Body of pancreas (tissue), 4 donors: ENCODE data around the gene FTCD.

Source experiments
- POLR2A ChIP-seq, 3 donors: fragments of 450-650 bp; IDR thresholded peaks; one replicate each; pipeline ENCODE4 v1.6.1; 2016; ENCODE audit warnings: antibody characterized with exemption in 3 of 3, mild to moderate bottlenecking in 2 of 3
- TF ChIP-seq, protein P1 (sequence below), 7 experiments: fragments of 450-650 bp in 4 of 7; fragments of 200-600 bp in 3 of 7; sonication (generic) in 3 of 7; IDR thresholded peaks; one replicate each; pipeline ENCODE4 v1.5.1; 2016 to 2019; ENCODE audit warnings: antibody characterized with exemption in 7 of 7

DNA sequence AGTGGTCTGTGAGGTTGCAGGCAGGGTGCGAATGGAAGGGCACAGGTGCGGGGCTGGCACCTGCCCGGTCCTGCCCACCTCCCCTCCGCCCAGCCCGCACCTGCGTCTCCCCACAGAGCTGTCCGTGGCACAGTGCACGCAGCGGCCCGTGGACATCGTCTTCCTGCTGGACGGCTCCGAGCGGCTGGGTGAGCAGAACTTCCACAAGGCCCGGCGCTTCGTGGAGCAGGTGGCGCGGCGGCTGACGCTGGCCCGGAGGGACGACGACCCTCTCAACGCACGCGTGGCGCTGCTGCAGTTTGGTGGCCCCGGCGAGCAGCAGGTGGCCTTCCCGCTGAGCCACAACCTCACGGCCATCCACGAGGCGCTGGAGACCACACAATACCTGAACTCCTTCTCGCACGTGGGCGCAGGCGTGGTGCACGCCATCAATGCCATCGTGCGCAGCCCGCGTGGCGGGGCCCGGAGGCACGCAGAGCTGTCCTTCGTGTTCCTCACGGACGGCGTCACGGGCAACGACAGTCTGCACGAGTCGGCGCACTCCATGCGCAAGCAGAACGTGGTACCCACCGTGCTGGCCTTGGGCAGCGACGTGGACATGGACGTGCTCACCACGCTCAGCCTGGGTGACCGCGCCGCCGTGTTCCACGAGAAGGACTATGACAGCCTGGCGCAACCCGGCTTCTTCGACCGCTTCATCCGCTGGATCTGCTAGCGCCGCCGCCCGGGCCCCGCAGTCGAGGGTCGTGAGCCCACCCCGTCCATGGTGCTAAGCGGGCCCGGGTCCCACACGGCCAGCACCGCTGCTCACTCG lies 23.3 kb downstream of the FTCD start:
- TF ChIP-seq, protein P1, sequence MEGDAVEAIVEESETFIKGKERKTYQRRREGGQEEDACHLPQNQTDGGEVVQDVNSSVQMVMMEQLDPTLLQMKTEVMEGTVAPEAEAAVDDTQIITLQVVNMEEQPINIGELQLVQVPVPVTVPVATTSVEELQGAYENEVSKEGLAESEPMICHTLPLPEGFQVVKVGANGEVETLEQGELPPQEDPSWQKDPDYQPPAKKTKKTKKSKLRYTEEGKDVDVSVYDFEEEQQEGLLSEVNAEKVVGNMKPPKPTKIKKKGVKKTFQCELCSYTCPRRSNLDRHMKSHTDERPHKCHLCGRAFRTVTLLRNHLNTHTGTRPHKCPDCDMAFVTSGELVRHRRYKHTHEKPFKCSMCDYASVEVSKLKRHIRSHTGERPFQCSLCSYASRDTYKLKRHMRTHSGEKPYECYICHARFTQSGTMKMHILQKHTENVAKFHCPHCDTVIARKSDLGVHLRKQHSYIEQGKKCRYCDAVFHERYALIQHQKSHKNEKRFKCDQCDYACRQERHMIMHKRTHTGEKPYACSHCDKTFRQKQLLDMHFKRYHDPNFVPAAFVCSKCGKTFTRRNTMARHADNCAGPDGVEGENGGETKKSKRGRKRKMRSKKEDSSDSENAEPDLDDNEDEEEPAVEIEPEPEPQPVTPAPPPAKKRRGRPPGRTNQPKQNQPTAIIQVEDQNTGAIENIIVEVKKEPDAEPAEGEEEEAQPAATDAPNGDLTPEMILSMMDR (IDR thresholded peaks at IDR 0.05) = no peak
- no peak for TF ChIP-seq POLR2A (IDR thresholded peaks at IDR 0.05)
